ENCODE data around the gene SLC22A1.
"Not testable (repeated sequence)": the region's sequence is repeated elsewhere in the genome, so short reads cannot be mapped to it uniquely, and the experiment has no call there.

Gene SLC22A1

GRCh38 chr6:160137989-160138835 lies 16.6 kb downstream of the SLC22A1 start:
- Mint-ChIP-seq H3K36me3 (ENCODE audit: insufficient read depth) (peaks cover 2% of the 10 kb centered on the region), H3K4me3 (no peak overlapping the region), H3K27me3 (no peaks in the 10 kb centered on the region), H3K9me3 (no peaks in the 10 kb centered on the region), H3K27ac (ENCODE audit: low read depth) (no peak overlapping the region), H3K4me1 (peaks cover 11% of the 10 kb centered on the region)
- DNase-seq (ENCODE audit: low spot score in 2 of 2) (peak; percentile 26 to 50), ATAC-seq (replicated peaks; ENCODE audit: extremely low read depth, poor library complexity, severe bottlenecking) (no peak)

- peak overlapping the region; percentile 80 for H3K27ac Mint-ChIP-seq (ENCODE audit: low read depth)
- no peaks in the 10 kb centered on the region for H3K27me3 Mint-ChIP-seq
- peaks cover 11% of the 10 kb centered on the region for H3K4me1 Mint-ChIP-seq
- no peak for ATAC-seq (replicated peaks; ENCODE audit: extremely low read depth, poor library complexity, severe bottlenecking)
- peaks cover 2% of the 10 kb centered on the region for H3K36me3 Mint-ChIP-seq (ENCODE audit: insufficient read depth)
- no peak for DNase-seq (ENCODE audit: low spot score in 2 of 2)
- H3K4me3 Mint-ChIP-seq: no peak overlapping the region
- H3K9me3 Mint-ChIP-seq: no peaks in the 10 kb centered on the region
Measured at GRCh38 chr6:160138839-160139419, 17.3 kb downstream of the SLC22A1 start.

- Mint-ChIP-seq H3K4me3 (no peak overlapping the region), H3K9me3 (no peaks in the 10 kb centered on the region), H3K27ac (ENCODE audit: low read depth) (peak overlapping the region; percentile 80), H3K27me3 (no peaks in the 10 kb centered on the region), H3K4me1 (peaks cover 11% of the 10 kb centered on the region), H3K36me3 (ENCODE audit: insufficient read depth) (peaks cover 2% of the 10 kb centered on the region)
- no peak for ATAC-seq (replicated peaks; ENCODE audit: extremely low read depth, poor library complexity, severe bottlenecking)
- DNase-seq (ENCODE audit: low spot score in 2 of 2): no peak
Measured at GRCh38 chr6:160139420-160139851, 17.8 kb downstream of the SLC22A1 start.

- H3K27me3 Mint-ChIP-seq; H3K4me3 Mint-ChIP-seq; H3K9me3 Mint-ChIP-seq; H3K36me3 Mint-ChIP-seq (ENCODE audit: insufficient read depth); ATAC-seq (replicated peaks; ENCODE audit: extremely low read depth, poor library complexity, severe bottlenecking); DNase-seq (ENCODE audit: low spot score in 2 of 2); H3K27ac Mint-ChIP-seq (ENCODE audit: low read depth): not testable (repeated sequence)
- H3K4me1 Mint-ChIP-seq: peaks cover 11% of the 10 kb centered on the region
Measured at GRCh38 chr6:160140493-160140892, 18.9 kb downstream of the SLC22A1 start.

- no peak for DNase-seq (ENCODE audit: low spot score in 2 of 2)
- ATAC-seq (replicated peaks; ENCODE audit: extremely low read depth, poor library complexity, severe bottlenecking): no peak
- peaks cover 2% of the 10 kb centered on the region for H3K36me3 Mint-ChIP-seq (ENCODE audit: insufficient read depth)
- no peaks in the 10 kb centered on the region for H3K27me3 Mint-ChIP-seq
- no peak overlapping the region for H3K27ac Mint-ChIP-seq (ENCODE audit: low read depth)
- peaks cover 11% of the 10 kb centered on the region for H3K4me1 Mint-ChIP-seq
- no peak overlapping the region for H3K4me3 Mint-ChIP-seq
- no peaks in the 10 kb centered on the region for H3K9me3 Mint-ChIP-seq
Measured at GRCh38 chr6:160141001-160141726, 19.5 kb downstream of the SLC22A1 start.

- Mint-ChIP-seq H3K27ac (ENCODE audit: low read depth) (no peak overlapping the region), H3K27me3 (no peaks in the 10 kb centered on the region), H3K4me1 (peaks cover 11% of the 10 kb centered on the region), H3K4me3 (no peak overlapping the region), H3K36me3 (ENCODE audit: insufficient read depth) (peaks cover 2% of the 10 kb centered on the region), H3K9me3 (no peaks in the 10 kb centered on the region)
- no peak for ATAC-seq (replicated peaks; ENCODE audit: extremely low read depth, poor library complexity, severe bottlenecking)
- no peak for DNase-seq (ENCODE audit: low spot score in 2 of 2)
Measured at GRCh38 chr6:160142115-160142715, 20.6 kb downstream of the SLC22A1 start.

- DNase-seq (ENCODE audit: low spot score in 2 of 2) (no peak), ATAC-seq (replicated peaks; ENCODE audit: extremely low read depth, poor library complexity, severe bottlenecking) (no peak)
- Mint-ChIP-seq H3K9me3 (no peaks in the 10 kb centered on the region), H3K4me1 (no peaks in the 10 kb centered on the region), H3K36me3 (ENCODE audit: insufficient read depth) (peaks cover 2% of the 10 kb centered on the region), H3K27me3 (no peaks in the 10 kb centered on the region), H3K4me3 (no peak overlapping the region), H3K27ac (ENCODE audit: low read depth) (no peak overlapping the region)
Measured at GRCh38 chr6:160146454-160147145, 25.0 kb downstream of the SLC22A1 start.

GRCh38 chr6:160147146-160147536 lies 25.5 kb downstream of the SLC22A1 start:
- Mint-ChIP-seq H3K4me1 (no peaks in the 10 kb centered on the region), H3K27me3 (no peaks in the 10 kb centered on the region), H3K36me3 (ENCODE audit: insufficient read depth) (peaks cover 2% of the 10 kb centered on the region), H3K27ac (ENCODE audit: low read depth) (no peak overlapping the region), H3K4me3 (no peak overlapping the region), H3K9me3 (no peaks in the 10 kb centered on the region)
- DNase-seq (ENCODE audit: low spot score in 2 of 2) (no peak), ATAC-seq (replicated peaks; ENCODE audit: extremely low read depth, poor library complexity, severe bottlenecking) (no peak)

- no peaks in the 10 kb centered on the region for H3K4me1 Mint-ChIP-seq
- no peak overlapping the region for H3K4me3 Mint-ChIP-seq
- H3K9me3 Mint-ChIP-seq: no peaks in the 10 kb centered on the region
- H3K36me3 Mint-ChIP-seq (ENCODE audit: insufficient read depth): peaks cover 3% of the 10 kb centered on the region
- no peaks in the 10 kb centered on the region for H3K27me3 Mint-ChIP-seq
- H3K27ac Mint-ChIP-seq (ENCODE audit: low read depth): no peak overlapping the region
- DNase-seq (ENCODE audit: low spot score in 2 of 2) (no peak), ATAC-seq (replicated peaks; ENCODE audit: extremely low read depth, poor library complexity, severe bottlenecking) (no peak)
Measured at GRCh38 chr6:160154471-160154870, 32.9 kb downstream of the SLC22A1 start.

GRCh38 chr6:160156842-160157241 lies 35.2 kb downstream of the SLC22A1 start:
- Mint-ChIP-seq H3K36me3 (ENCODE audit: insufficient read depth) (peaks cover 3% of the 10 kb centered on the region), H3K27ac (ENCODE audit: low read depth) (no peak overlapping the region)
- no peak for ATAC-seq (replicated peaks; ENCODE audit: extremely low read depth, poor library complexity, severe bottlenecking)

GRCh38 chr6:160160450-160160849 lies 38.8 kb downstream of the SLC22A1 start:
- H3K27ac Mint-ChIP-seq (ENCODE audit: low read depth): no peak overlapping the region
- ATAC-seq (replicated peaks; ENCODE audit: extremely low read depth, poor library complexity, severe bottlenecking): no peak
- H3K4me3 Mint-ChIP-seq: no peak overlapping the region

More at GRCh38 chr6:160156842-160157241, 35.2 kb downstream of the SLC22A1 start:
- no peaks in the 10 kb centered on the region for H3K9me3 Mint-ChIP-seq
- no peak for DNase-seq (ENCODE audit: low spot score in 2 of 2)
- no peaks in the 10 kb centered on the region for H3K4me1 Mint-ChIP-seq
- H3K4me3 Mint-ChIP-seq: no peak overlapping the region
- H3K27me3 Mint-ChIP-seq: no peaks in the 10 kb centered on the region

More at GRCh38 chr6:160160450-160160849, 38.8 kb downstream of the SLC22A1 start:
- Mint-ChIP-seq H3K27me3 (no peaks in the 10 kb centered on the region), H3K36me3 (ENCODE audit: insufficient read depth) (peaks cover 4% of the 10 kb centered on the region), H3K9me3 (no peaks in the 10 kb centered on the region), H3K4me1 (no peaks in the 10 kb centered on the region)
- DNase-seq (ENCODE audit: low spot score in 2 of 2): no peak

All from central memory CD8-positive, alpha-beta T cell (primary cell).